Glutamatergic neuron (in vitro differentiated cells): ENCODE data around the gene HIVEP2. TPM values are rescaled to one million over a fixed set of nuclear protein-coding genes. Genes with fewer than 3 reads are reported as not detected.

ENCODE experiments used
- DNase-seq: peaks from one replicate; pipeline ENCODE4 v3.0.0; 2022
- H3K27ac Mint-ChIP-seq: one replicate; pipeline ENCODE4 v1.8.0; 2020; ENCODE audit warnings: mild to moderate bottlenecking, mixed read lengths, inconsistent platforms; ENCODE audit not compliant: unreplicated experiment
- H3K27me3 Mint-ChIP-seq: one replicate; pipeline ENCODE4 v1.8.0; 2020; ENCODE audit warnings: mild to moderate bottlenecking, moderate library complexity, mixed read lengths, inconsistent platforms; ENCODE audit not compliant: unreplicated experiment
- H3K36me3 Mint-ChIP-seq: one replicate; pipeline ENCODE4 v1.8.0; 2020; ENCODE audit warnings: mild to moderate bottlenecking, mixed read lengths, inconsistent platforms; ENCODE audit not compliant: unreplicated experiment
- H3K4me1 Mint-ChIP-seq: one replicate; pipeline ENCODE4 v1.8.0; 2020; ENCODE audit warnings: mild to moderate bottlenecking, low read depth, mixed read lengths, inconsistent platforms; ENCODE audit not compliant: unreplicated experiment
- H3K4me3 Mint-ChIP-seq: one replicate; pipeline ENCODE4 v1.8.0; 2020; ENCODE audit warnings: mild to moderate bottlenecking, mixed read lengths, inconsistent platforms; ENCODE audit not compliant: unreplicated experiment
- H3K9me3 Mint-ChIP-seq: one replicate; pipeline ENCODE4 v1.8.0; 2020; ENCODE audit warnings: mild to moderate bottlenecking, moderate library complexity, mixed read lengths, inconsistent platforms; ENCODE audit not compliant: unreplicated experiment
- total RNA-seq: library from RNA; stranded (reverse); fragmentation: NEBNext Ultra II Directional; extraction: Animal tissue kit (Norgen Biotek cat#: 25700); gene quantifications from one replicate; pipeline ENCODE4 v1.2.1, GENCODE V29; 2021; ENCODE audit not compliant: unreplicated experiment
- TF ChIP-seq, protein P1 (sequence below): fragments of 200-600 bp; sonication (generic); IDR thresholded peaks from one replicate; pipeline ENCODE4 v1.5.0; 2021; ENCODE audit not compliant: partially characterized antibody, unreplicated experiment

Gene HIVEP2
- total RNA-seq, 1 donor from 2014 or later = 2.6 TPM

DNA sequence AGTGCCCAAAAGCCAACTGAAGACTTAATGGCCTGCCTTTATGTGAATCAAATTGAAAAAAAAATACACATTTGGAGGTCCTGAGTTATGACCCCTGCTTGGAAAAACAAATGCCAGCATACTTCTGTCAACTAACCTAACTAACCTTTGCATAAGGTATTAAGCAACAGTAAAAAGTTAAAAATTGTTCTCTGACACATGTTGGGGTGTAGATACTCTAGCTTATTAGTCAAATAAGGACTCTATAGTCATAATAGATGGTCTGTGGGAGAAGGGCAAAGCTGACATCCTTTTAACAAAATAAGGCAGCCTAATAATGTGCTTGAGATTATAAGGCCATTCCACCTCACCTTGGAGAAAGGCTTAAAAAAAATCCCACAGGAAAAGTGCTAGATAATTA, 140.5 kb downstream of the HIVEP2 start:
- Mint-ChIP-seq H3K9me3 (no peaks in the 10 kb centered on the region), H3K27ac (no peak overlapping the region), H3K4me3 (no peak overlapping the region), H3K36me3 (no peaks in the 10 kb centered on the region), H3K4me1 (no peaks in the 10 kb centered on the region), H3K27me3 (no peaks in the 10 kb centered on the region)
- TF ChIP-seq, protein P1, sequence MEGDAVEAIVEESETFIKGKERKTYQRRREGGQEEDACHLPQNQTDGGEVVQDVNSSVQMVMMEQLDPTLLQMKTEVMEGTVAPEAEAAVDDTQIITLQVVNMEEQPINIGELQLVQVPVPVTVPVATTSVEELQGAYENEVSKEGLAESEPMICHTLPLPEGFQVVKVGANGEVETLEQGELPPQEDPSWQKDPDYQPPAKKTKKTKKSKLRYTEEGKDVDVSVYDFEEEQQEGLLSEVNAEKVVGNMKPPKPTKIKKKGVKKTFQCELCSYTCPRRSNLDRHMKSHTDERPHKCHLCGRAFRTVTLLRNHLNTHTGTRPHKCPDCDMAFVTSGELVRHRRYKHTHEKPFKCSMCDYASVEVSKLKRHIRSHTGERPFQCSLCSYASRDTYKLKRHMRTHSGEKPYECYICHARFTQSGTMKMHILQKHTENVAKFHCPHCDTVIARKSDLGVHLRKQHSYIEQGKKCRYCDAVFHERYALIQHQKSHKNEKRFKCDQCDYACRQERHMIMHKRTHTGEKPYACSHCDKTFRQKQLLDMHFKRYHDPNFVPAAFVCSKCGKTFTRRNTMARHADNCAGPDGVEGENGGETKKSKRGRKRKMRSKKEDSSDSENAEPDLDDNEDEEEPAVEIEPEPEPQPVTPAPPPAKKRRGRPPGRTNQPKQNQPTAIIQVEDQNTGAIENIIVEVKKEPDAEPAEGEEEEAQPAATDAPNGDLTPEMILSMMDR = no peak
- no peak for DNase-seq

DNA sequence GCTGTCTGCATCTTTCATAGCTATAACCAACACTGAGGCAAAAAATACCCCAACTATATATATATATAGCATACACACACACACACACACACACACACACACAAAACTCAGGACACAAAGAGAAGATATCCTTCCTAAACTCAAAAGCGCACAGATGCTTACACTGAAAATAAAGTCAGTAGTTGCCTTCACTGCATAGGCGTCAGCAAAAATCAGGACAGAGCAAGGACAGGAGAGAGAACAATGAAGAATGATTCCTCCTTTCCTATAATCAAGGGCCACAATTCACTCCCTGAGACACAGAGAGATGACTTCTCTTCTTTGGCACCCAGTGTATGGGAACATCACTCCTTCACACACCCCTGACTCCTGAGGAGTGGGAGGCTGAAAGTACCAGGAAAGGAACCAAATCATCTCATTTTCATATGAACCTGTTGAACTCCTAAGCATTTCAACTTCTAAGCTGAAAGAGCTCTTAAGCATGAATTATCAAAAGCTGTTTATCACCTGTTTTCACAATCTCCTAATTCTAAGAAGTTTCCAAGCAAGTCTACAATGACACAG, 141.4 kb downstream of the HIVEP2 start:
- H3K36me3 Mint-ChIP-seq = no peaks in the 10 kb centered on the region
- H3K27me3 Mint-ChIP-seq = no peaks in the 10 kb centered on the region
- no peak overlapping the region for H3K4me3 Mint-ChIP-seq
- H3K4me1 Mint-ChIP-seq = no peaks in the 10 kb centered on the region
- H3K27ac Mint-ChIP-seq = no peak overlapping the region
- DNase-seq = no peak
- H3K9me3 Mint-ChIP-seq = no peaks in the 10 kb centered on the region
- TF ChIP-seq, protein P1 = no peak

DNA sequence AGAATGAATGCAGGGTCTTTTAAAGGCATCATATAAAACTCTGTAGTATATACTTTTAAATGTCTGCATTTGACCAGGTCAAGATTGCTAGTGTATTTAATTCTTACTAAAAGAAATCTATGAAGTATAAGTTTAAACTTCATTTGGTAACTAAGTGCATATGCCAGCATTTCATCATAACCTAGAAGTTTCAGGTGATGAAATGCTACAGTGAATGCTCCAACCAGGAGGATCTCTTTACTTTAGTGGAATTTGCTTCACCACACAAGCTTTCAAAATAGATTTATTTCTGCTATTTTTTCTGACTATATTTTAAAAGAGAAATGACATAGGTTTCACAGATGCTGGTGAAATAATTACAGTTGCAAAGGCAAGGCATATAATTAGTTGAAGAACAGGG, 141.9 kb downstream of the HIVEP2 start:
- TF ChIP-seq, protein P1 = no peak
- Mint-ChIP-seq H3K4me1 (no peaks in the 10 kb centered on the region), H3K4me3 (no peak overlapping the region), H3K9me3 (no peaks in the 10 kb centered on the region), H3K36me3 (no peaks in the 10 kb centered on the region), H3K27ac (no peak overlapping the region), H3K27me3 (no peaks in the 10 kb centered on the region)
- no peak for DNase-seq

DNA sequence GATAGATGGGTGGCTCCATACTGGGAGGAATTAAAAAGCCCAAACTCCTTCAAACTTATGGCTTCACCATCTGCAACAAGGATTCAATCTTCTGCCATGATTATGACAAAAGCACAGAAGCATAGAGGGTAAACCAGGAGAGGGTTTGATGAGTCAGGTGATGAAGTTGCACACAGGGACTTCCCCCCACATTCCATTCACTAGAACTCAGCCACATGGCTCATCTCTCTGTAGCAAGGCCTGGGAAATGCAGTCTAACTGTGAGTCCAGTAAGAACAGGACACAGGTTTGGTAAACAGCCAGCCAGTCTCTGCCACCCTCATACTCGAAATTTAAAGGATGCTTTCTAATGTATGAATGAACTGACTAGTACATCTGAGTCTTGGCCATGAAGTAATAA, 142.9 kb downstream of the HIVEP2 start:
- no peaks in the 10 kb centered on the region for H3K27me3 Mint-ChIP-seq
- H3K9me3 Mint-ChIP-seq = no peaks in the 10 kb centered on the region
- no peak for DNase-seq
- no peaks in the 10 kb centered on the region for H3K36me3 Mint-ChIP-seq
- H3K4me1 Mint-ChIP-seq = no peaks in the 10 kb centered on the region
- TF ChIP-seq, protein P1 = no peak
- H3K27ac Mint-ChIP-seq = no peak overlapping the region
- H3K4me3 Mint-ChIP-seq = no peak overlapping the region

DNA sequence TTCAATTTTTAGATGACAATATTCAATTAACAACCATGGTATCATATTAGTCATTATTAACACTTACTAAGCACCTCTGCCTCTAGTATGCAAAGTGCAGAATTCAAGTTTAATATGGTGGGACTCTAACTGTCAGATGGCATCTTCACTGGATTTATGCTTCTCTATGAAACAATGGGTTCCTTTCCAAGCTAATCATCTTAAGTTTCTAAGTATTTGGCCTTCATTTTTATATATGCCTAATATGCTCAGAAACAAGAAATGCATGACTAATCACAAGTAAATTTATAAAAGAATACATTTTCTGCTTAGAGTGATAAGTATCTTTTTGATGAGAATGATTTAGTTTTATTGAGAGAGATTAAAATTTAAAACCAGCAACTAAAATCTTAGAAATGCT, 144.7 kb downstream of the HIVEP2 start:
- no peak overlapping the region for H3K27ac Mint-ChIP-seq
- H3K4me3 Mint-ChIP-seq = no peak overlapping the region
- H3K9me3 Mint-ChIP-seq = no peaks in the 10 kb centered on the region
- DNase-seq = no peak
- no peaks in the 10 kb centered on the region for H3K36me3 Mint-ChIP-seq
- no peaks in the 10 kb centered on the region for H3K4me1 Mint-ChIP-seq
- no peaks in the 10 kb centered on the region for H3K27me3 Mint-ChIP-seq
- TF ChIP-seq, protein P1 = no peak
